HEK293 (cell line): ENCODE results near the gene STYX.

ENCODE experiments used
- CTCF ChIP-seq: fragments of 450-650 bp; formaldehyde crosslinking; IDR thresholded peaks from 2 replicates; pipeline ENCODE4 v1.5.1; 2016; ENCODE audit warnings: missing biosample characterization, missing genetic modification characterization
- ELK4 ChIP-seq: IDR thresholded peaks from 2 replicates; pipeline ENCODE4 v1.6.1; 2011; ENCODE audit warnings: mild to moderate bottlenecking, low read depth, low read length, borderline replicate concordance
- GLIS1 ChIP-seq: fragments of 450-650 bp; formaldehyde crosslinking; IDR thresholded peaks from 2 replicates; pipeline ENCODE4 v1.5.1; 2016; ENCODE audit warnings: missing biosample characterization, missing genetic modification characterization
- ZNF239 ChIP-seq: fragments of 450-650 bp; formaldehyde crosslinking; IDR thresholded peaks from 2 replicates; pipeline ENCODE4 v1.5.1; 2016; ENCODE audit warnings: missing biosample characterization, missing genetic modification characterization
- ZNF350 ChIP-seq: fragments of 450-650 bp; formaldehyde crosslinking; IDR thresholded peaks from 2 replicates; pipeline ENCODE4 v1.5.0; 2017; ENCODE audit warnings: missing biosample characterization, mild to moderate bottlenecking, missing genetic modification characterization
- ZNF623 ChIP-seq: fragments of 450-650 bp; formaldehyde crosslinking; IDR thresholded peaks from 2 replicates; pipeline ENCODE4 v1.5.1; 2016; ENCODE audit warnings: missing biosample characterization, missing genetic modification characterization
- TF ChIP-seq, protein P1 (sequence below): fragments of 450-650 bp; formaldehyde crosslinking; IDR thresholded peaks from 2 replicates; pipeline ENCODE4 v1.5.1; 2016; ENCODE audit warnings: missing biosample characterization, missing genetic modification characterization
- TF ChIP-seq, protein P2 (sequence below): fragments of 450-650 bp; formaldehyde crosslinking; IDR thresholded peaks from 2 replicates; pipeline ENCODE4 v1.5.1; 2016; ENCODE audit warnings: missing biosample characterization, missing genetic modification characterization

- no peak for TF ChIP-seq ZNF239 (tag by site-specific recombination)
- no peak for TF ChIP-seq ZNF623
- TF ChIP-seq GLIS1 (tag by site-specific recombination), result no peak
- TF ChIP-seq ZNF350 (tag by site-specific recombination), result no peak
- TF ChIP-seq, protein P1, sequence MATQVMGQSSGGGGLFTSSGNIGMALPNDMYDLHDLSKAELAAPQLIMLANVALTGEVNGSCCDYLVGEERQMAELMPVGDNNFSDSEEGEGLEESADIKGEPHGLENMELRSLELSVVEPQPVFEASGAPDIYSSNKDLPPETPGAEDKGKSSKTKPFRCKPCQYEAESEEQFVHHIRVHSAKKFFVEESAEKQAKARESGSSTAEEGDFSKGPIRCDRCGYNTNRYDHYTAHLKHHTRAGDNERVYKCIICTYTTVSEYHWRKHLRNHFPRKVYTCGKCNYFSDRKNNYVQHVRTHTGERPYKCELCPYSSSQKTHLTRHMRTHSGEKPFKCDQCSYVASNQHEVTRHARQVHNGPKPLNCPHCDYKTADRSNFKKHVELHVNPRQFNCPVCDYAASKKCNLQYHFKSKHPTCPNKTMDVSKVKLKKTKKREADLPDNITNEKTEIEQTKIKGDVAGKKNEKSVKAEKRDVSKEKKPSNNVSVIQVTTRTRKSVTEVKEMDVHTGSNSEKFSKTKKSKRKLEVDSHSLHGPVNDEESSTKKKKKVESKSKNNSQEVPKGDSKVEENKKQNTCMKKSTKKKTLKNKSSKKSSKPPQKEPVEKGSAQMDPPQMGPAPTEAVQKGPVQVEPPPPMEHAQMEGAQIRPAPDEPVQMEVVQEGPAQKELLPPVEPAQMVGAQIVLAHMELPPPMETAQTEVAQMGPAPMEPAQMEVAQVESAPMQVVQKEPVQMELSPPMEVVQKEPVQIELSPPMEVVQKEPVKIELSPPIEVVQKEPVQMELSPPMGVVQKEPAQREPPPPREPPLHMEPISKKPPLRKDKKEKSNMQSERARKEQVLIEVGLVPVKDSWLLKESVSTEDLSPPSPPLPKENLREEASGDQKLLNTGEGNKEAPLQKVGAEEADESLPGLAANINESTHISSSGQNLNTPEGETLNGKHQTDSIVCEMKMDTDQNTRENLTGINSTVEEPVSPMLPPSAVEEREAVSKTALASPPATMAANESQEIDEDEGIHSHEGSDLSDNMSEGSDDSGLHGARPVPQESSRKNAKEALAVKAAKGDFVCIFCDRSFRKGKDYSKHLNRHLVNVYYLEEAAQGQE (tag by site-specific recombination), result no peak
- TF ChIP-seq CTCF, result no peak
- no peak for TF ChIP-seq ELK4
- TF ChIP-seq, protein P2, sequence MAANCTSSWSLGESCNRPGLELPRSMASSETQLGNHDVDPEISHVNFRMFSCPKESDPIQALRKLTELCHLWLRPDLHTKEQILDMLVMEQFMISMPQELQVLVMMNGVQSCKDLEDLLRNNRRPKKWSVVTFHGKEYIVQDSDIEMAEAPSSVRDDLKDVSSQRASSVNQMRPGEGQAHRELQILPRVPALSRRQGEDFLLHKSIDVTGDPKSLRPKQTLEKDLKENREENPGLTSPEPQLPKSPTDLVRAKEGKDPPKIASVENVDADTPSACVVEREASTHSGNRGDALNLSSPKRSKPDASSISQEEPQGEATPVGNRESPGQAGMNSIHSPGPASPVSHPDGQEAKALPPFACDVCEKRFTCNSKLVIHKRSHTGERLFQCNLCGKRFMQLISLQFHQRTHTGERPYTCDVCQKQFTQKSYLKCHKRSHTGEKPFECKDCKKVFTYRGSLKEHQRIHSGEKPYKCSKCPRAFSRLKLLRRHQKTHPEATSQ (tag by site-specific recombination), result no peak
Measured at GRCh38 chr14:52767058-52767833, 37.3 kb downstream of the STYX start.
